ENCODE data around the gene PAQR8. TPM values are rescaled to one million over a fixed set of nuclear protein-coding genes. Genes with fewer than 3 reads are reported as not detected.

PAQR8 gene, protein sequence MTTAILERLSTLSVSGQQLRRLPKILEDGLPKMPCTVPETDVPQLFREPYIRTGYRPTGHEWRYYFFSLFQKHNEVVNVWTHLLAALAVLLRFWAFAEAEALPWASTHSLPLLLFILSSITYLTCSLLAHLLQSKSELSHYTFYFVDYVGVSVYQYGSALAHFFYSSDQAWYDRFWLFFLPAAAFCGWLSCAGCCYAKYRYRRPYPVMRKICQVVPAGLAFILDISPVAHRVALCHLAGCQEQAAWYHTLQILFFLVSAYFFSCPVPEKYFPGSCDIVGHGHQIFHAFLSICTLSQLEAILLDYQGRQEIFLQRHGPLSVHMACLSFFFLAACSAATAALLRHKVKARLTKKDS
- total RNA-seq (10 to 100 TPM; 43.3 to 60.1 TPM), polyA plus RNA-seq (ENCODE audit: insufficient read length in 2 of 2) (10 to 100 TPM; 36.0 to 38.5 TPM)
- long read RNA-seq, donor 1, full-length matches to known transcripts: 21 of 21 reads
- long read RNA-seq, donor 1, partial matches to known transcripts: 0 of 21 reads
- long read RNA-seq, donor 1, other reads (novel, unspliced or antisense): 0 of 21 reads
- long read RNA-seq, donor 2, full-length matches to known transcripts: 15 of 15 reads
- long read RNA-seq, donor 2, partial matches to known transcripts: 0 of 15 reads
- long read RNA-seq, donor 2, other reads (novel, unspliced or antisense): 0 of 15 reads
- long read RNA-seq, donor 3, full-length matches to known transcripts: 9 of 9 reads
- long read RNA-seq, donor 3, partial matches to known transcripts: 0 of 9 reads
- long read RNA-seq, donor 3, other reads (novel, unspliced or antisense): 0 of 9 reads
- long read RNA-seq, donor 4, full-length matches to known transcripts: 10 of 10 reads
- long read RNA-seq, donor 4, partial matches to known transcripts: 0 of 10 reads
- long read RNA-seq, donor 4, other reads (novel, unspliced or antisense): 0 of 10 reads

DNA sequence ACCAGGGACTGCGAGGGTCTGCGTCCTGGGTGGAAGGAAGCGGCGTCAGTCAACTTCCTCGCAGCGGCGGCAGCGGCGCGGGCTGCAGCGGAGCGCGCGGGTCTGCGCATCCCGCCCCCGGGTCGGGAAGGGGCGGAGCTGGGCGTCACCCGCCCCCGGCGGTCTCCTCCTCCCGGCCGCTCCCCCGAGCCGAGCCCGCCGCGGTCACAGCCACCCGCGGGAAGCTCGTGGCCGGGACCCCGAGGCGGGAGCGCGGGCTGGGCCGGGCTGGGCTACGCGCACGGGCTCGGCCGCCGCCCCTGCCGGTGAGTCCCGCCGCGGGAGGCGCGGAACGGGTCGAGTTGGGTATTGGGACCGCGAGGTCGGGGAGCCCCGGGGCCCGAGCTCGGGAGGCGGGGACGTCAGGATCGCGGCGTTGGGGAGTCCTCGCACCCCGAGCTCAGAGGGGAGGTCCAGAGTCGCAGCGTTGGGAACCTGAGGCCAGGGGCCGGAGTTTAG, at the start of gene PAQR8:
PAQR8 (plus strand) TSS at position 207 of the 498 bp plus-strand sequence. CDS start 41,063 bp downstream, outside the sequence.
- Histone ChIP-seq H3K4me3 (ENCODE audit: low read depth, low read length) (peak within 1 kb of the TSS; percentile 89), H3K4me1 (ENCODE audit: control insufficient read depth, insufficient read depth, low read length) (peaks cover 24% of the 10 kb centered on the region), H3K9me3 (ENCODE audit: control insufficient read depth, insufficient read depth, low read length) (no peaks in the 10 kb centered on the region), H3K36me3 (ENCODE audit: control insufficient read depth, insufficient read depth, low read length) (no peaks in the 10 kb centered on the region), H3K27ac (ENCODE audit: low read depth, low read length) (peak within 1 kb of the TSS; percentile 89), H3K27me3 (ENCODE audit: control insufficient read depth, insufficient read depth, low read length) (no peaks in the 10 kb centered on the region)
- under 1% methylated on average over 69 of the region's 69 CpGs for WGBS (ENCODE audit: insufficient coverage)
- DNase-seq (ENCODE audit: low read depth in 4 of 6, low spot score in 6 of 6): peak in 5 of 6 donors; percentile 44 to 90 (median 68)

DNA sequence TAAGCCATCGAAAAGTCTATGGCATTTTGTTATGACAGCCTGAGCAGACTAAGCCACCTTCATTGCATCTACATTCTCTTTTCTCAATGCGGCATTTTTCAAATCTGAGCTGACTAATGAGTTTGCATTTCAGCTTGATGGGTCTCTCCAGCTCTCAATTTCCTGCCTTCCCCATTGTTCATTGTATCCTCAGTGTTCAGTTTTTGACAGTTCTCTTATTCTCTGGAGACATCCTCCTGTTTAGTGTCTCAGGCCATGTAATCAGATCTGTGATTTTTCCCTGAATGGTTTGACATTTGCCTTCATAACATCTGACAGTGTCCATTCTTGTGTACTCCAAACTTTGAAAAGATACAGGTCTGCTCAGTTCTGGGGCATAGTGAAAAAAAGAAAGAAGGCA, 49.5 kb upstream of the PAQR8 start:
- no peak for DNase-seq (ENCODE audit: low read depth in 4 of 6, low spot score in 6 of 6)
- 95% methylated on average over 2 of the region's 2 CpGs for WGBS (ENCODE audit: insufficient coverage)
- no peaks in the 10 kb centered on the region for H3K9me3 ChIP-seq (ENCODE audit: control insufficient read depth, insufficient read depth, low read length)
- H3K27me3 ChIP-seq (ENCODE audit: control insufficient read depth, insufficient read depth, low read length): no peaks in the 10 kb centered on the region
- no peak overlapping the region for H3K27ac ChIP-seq (ENCODE audit: low read depth, low read length)
- no peak overlapping the region for H3K4me3 ChIP-seq (ENCODE audit: low read depth, low read length)
- peaks cover 3% of the 10 kb centered on the region for H3K4me1 ChIP-seq (ENCODE audit: control insufficient read depth, insufficient read depth, low read length)
- no peaks in the 10 kb centered on the region for H3K36me3 ChIP-seq (ENCODE audit: control insufficient read depth, insufficient read depth, low read length)

- Histone ChIP-seq H3K4me3 (ENCODE audit: low read depth, low read length) (no peak overlapping the region), H3K27me3 (ENCODE audit: control insufficient read depth, insufficient read depth, low read length) (no peaks in the 10 kb centered on the region), H3K36me3 (ENCODE audit: control insufficient read depth, insufficient read depth, low read length) (no peaks in the 10 kb centered on the region), H3K9me3 (ENCODE audit: control insufficient read depth, insufficient read depth, low read length) (no peaks in the 10 kb centered on the region), H3K27ac (ENCODE audit: low read depth, low read length) (no peak overlapping the region), H3K4me1 (ENCODE audit: control insufficient read depth, insufficient read depth, low read length) (peaks cover 3% of the 10 kb centered on the region)
- 92% methylated on average over 1 of the region's 2 CpGs for WGBS (ENCODE audit: insufficient coverage)
- DNase-seq (ENCODE audit: low read depth in 4 of 6, low spot score in 6 of 6): no peak
Observed at GRCh38 chr6:52314752-52315151, 47.2 kb upstream of the PAQR8 start.

DNA sequence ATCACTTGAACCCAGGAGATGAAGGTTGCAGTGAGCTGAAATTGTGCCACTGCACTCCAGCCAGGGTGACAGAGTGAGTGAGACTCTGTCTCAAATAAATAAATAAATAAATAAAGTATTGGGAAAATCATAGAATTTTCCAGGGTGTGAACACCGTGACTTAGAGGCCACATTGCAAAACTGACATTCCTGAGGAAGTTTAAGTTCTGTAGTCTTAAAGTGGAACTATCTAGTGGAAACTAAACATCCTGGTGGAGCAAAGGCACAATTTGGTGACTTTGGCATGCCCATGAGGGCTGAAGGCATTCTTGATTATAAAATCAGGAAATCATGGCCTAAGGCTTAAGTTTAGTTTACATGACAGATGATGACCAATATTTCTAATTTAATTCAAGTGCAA, 44.7 kb upstream of the PAQR8 start:
- H3K9me3 ChIP-seq (ENCODE audit: control insufficient read depth, insufficient read depth, low read length): no peaks in the 10 kb centered on the region
- DNase-seq (ENCODE audit: low read depth in 4 of 6, low spot score in 6 of 6): no peak
- H3K27ac ChIP-seq (ENCODE audit: low read depth, low read length): no peak overlapping the region
- no peaks in the 10 kb centered on the region for H3K36me3 ChIP-seq (ENCODE audit: control insufficient read depth, insufficient read depth, low read length)
- no peaks in the 10 kb centered on the region for H3K27me3 ChIP-seq (ENCODE audit: control insufficient read depth, insufficient read depth, low read length)
- WGBS (ENCODE audit: insufficient coverage): no CpG with 5 or more reads among the region's 1 CpG
- no peak overlapping the region for H3K4me3 ChIP-seq (ENCODE audit: low read depth, low read length)
- peaks cover under 1% of the 10 kb centered on the region for H3K4me1 ChIP-seq (ENCODE audit: control insufficient read depth, insufficient read depth, low read length)

DNA sequence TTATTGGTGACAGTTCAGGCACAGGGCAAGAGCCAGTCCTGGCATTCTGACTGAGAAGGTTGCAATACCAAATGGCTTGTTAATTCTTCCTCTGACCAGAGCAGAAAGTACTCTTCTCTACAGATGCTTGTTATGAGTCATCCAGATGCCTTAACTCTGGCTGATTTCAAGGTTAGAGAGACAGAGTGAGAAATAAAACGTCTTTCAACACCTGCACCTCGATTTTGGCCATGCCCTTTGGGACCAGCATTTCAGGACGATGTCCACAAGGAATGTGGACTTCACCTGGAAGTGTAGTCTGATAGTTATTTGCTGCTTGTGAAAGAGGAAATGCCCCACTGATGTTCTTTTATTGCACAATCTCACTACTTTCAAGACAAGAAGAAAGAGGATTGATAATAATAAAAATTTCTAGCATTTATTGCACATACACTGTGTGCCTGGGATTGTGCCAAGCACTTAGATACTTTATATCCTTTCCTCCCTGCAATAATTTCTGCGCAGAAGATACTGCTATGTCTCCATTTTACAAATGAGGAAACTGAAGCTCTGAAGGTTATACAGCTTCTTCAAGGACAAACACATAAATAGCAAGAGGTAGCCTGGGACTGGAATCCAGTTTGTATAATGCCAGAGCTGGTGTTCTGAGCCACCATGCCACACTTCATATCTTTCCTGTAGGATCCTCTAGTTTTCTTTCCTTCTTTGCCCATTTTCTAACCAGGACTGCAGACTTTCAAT, 43.9 kb upstream of the PAQR8 start:
- Histone ChIP-seq H3K4me3 (ENCODE audit: low read depth, low read length) (no peak overlapping the region), H3K4me1 (ENCODE audit: control insufficient read depth, insufficient read depth, low read length) (no peaks in the 10 kb centered on the region), H3K36me3 (ENCODE audit: control insufficient read depth, insufficient read depth, low read length) (no peaks in the 10 kb centered on the region), H3K27ac (ENCODE audit: low read depth, low read length) (no peak overlapping the region), H3K9me3 (ENCODE audit: control insufficient read depth, insufficient read depth, low read length) (no peaks in the 10 kb centered on the region), H3K27me3 (ENCODE audit: control insufficient read depth, insufficient read depth, low read length) (no peaks in the 10 kb centered on the region)
- WGBS (ENCODE audit: insufficient coverage): no CpG with 5 or more reads among the region's 4 CpGs
- DNase-seq (ENCODE audit: low read depth in 4 of 6, low spot score in 6 of 6): no peak

GRCh38 chr6:52324189-52324588, 37.8 kb upstream of the PAQR8 start:
- Histone ChIP-seq H3K36me3 (ENCODE audit: control insufficient read depth, insufficient read depth, low read length) (no peaks in the 10 kb centered on the region), H3K4me3 (ENCODE audit: low read depth, low read length) (no peak overlapping the region), H3K9me3 (ENCODE audit: control insufficient read depth, insufficient read depth, low read length) (no peaks in the 10 kb centered on the region), H3K4me1 (ENCODE audit: control insufficient read depth, insufficient read depth, low read length) (peaks cover 2% of the 10 kb centered on the region), H3K27me3 (ENCODE audit: control insufficient read depth, insufficient read depth, low read length) (no peaks in the 10 kb centered on the region), H3K27ac (ENCODE audit: low read depth, low read length) (no peak overlapping the region)
- WGBS (ENCODE audit: insufficient coverage): 90% methylated on average over 2 of the region's 6 CpGs
- DNase-seq (ENCODE audit: low read depth in 4 of 6, low spot score in 6 of 6): no peak

- 53% methylated on average over 8 of the region's 14 CpGs for WGBS (ENCODE audit: insufficient coverage)
- no peak overlapping the region for H3K4me3 ChIP-seq (ENCODE audit: low read depth, low read length)
- DNase-seq (ENCODE audit: low read depth in 4 of 6, low spot score in 6 of 6): peak in 1 of 6 donors; percentile 73
Observed at GRCh38 chr6:52325695-52326471, 36.1 kb upstream of the PAQR8 start.

DNA sequence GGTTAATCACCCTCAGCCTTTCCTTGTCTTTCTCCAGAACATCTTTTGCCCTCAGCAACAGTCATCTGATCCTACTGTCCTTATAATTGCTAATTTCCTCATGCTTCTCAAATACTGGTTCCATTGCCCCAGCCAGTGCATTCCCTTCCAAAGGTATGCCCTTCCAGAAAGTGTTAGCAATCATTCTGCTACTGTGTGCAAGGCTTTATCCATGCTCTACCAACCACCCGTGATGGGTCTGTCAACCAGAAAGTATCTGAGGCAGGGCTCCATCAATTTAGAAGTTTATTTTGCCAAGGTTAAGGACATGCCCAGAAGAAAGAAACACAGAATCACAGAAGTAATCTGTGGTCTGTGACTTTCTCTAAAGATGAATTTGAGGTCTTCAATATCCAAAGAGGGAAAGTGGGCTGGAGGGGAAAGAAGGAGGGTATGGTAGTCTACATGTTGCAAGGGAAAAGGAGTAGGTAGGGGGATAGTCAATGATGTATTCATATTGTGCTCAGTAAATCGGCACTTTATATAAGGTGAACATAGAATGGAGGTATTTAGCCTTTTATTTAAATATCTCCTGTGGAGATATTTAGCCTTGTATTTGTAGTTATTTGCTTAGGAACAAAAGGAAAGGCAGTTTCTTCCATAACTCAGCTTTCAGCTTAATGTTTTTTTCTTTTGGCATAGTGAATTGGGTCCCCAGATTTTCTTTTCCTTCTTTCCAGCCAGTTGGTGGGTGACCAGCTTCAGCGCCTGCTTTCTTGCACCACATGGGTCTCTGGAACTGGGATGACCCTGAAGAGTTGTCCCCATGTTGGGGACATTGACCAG, 35.2 kb upstream of the PAQR8 start:
- 78% methylated on average over 1 of the region's 3 CpGs for WGBS (ENCODE audit: insufficient coverage)

More at GRCh38 chr6:52325695-52326471, 36.1 kb upstream of the PAQR8 start:
- Histone ChIP-seq H3K36me3 (ENCODE audit: control insufficient read depth, insufficient read depth, low read length) (no peaks in the 10 kb centered on the region), H3K27me3 (ENCODE audit: control insufficient read depth, insufficient read depth, low read length) (no peaks in the 10 kb centered on the region), H3K4me1 (ENCODE audit: control insufficient read depth, insufficient read depth, low read length) (peaks cover 2% of the 10 kb centered on the region), H3K27ac (ENCODE audit: low read depth, low read length) (peak overlapping the region; percentile 8), H3K9me3 (ENCODE audit: control insufficient read depth, insufficient read depth, low read length) (no peaks in the 10 kb centered on the region)

More for the DNA sequence above, 35.2 kb upstream of the PAQR8 start:
- Histone ChIP-seq H3K4me3 (ENCODE audit: low read depth, low read length) (no peak overlapping the region), H3K36me3 (ENCODE audit: control insufficient read depth, insufficient read depth, low read length) (no peaks in the 10 kb centered on the region), H3K27me3 (ENCODE audit: control insufficient read depth, insufficient read depth, low read length) (no peaks in the 10 kb centered on the region), H3K27ac (ENCODE audit: low read depth, low read length) (peak overlapping the region; percentile 8), H3K9me3 (ENCODE audit: control insufficient read depth, insufficient read depth, low read length) (no peaks in the 10 kb centered on the region), H3K4me1 (ENCODE audit: control insufficient read depth, insufficient read depth, low read length) (peaks cover 2% of the 10 kb centered on the region)
- DNase-seq (ENCODE audit: low read depth in 4 of 6, low spot score in 6 of 6): no peak
